ENCODE results near the gene DAAM1. TPM values are rescaled to one million over a fixed set of nuclear protein-coding genes. Genes with fewer than 3 reads are reported as not detected.
A peak's percentile ranks its signal among the peaks of the same experiment; 100 is the strongest.

DAAM1 gene
- total RNA-seq, 1 donor from 2014 or later = 67.6 TPM

GRCh38 chr14:59282378-59282765 lies 93.9 kb downstream of the DAAM1 start:
- Histone ChIP-seq H3K27me3 (no peaks in the 10 kb centered on the region), H3K36me3 (no peaks in the 10 kb centered on the region), H3K4me3 (no peak overlapping the region), H3K4me1 (peaks cover 3 to 21% of the 10 kb centered on the region in 2 donors), H3K27ac (peak overlapping the region in 1 of 2 donors; percentile 28), H3K9me3 (no peaks in the 10 kb centered on the region)
- no peak for TF ChIP-seq CTCF (IDR thresholded peaks at IDR 0.05)
- no peak for DNase-seq (ENCODE audit: low spot score in 2 of 2)
- intact Hi-C loops (cut with DNase I) = no loop called here

GRCh38 chr14:59283361-59283760 lies 94.9 kb downstream of the DAAM1 start:
- H3K4me3 ChIP-seq = no peak overlapping the region
- no peaks in the 10 kb centered on the region for H3K27me3 ChIP-seq
- no peaks in the 10 kb centered on the region for H3K9me3 ChIP-seq
- peaks cover 3 to 19% of the 10 kb centered on the region in 2 donors for H3K4me1 ChIP-seq
- intact Hi-C loops (cut with DNase I) = no loop called here
- no peak for TF ChIP-seq CTCF (IDR thresholded peaks at IDR 0.05)
- no peak for DNase-seq (ENCODE audit: low spot score in 2 of 2)
- H3K27ac ChIP-seq = no peak overlapping the region
- no peaks in the 10 kb centered on the region for H3K36me3 ChIP-seq

GRCh38 chr14:59284059-59284458 lies 95.6 kb downstream of the DAAM1 start:
- H3K9me3 ChIP-seq = no peaks in the 10 kb centered on the region
- H3K27ac ChIP-seq = no peak overlapping the region
- H3K27me3 ChIP-seq = no peaks in the 10 kb centered on the region
- no peaks in the 10 kb centered on the region for H3K36me3 ChIP-seq
- intact Hi-C loops (cut with DNase I) = no loop called here
- H3K4me3 ChIP-seq = no peak overlapping the region
- H3K4me1 ChIP-seq = peaks cover under 1 to 12% of the 10 kb centered on the region in 2 donors
- TF ChIP-seq CTCF (IDR thresholded peaks at IDR 0.05) = no peak
- DNase-seq (ENCODE audit: low spot score in 2 of 2) = no peak

- Histone ChIP-seq H3K4me1 (peaks cover 7 to 21% of the 10 kb centered on the region in 2 donors), H3K27ac (peak overlapping the region; percentile 75 to 76), H3K27me3 (no peaks in the 10 kb centered on the region), H3K9me3 (no peaks in the 10 kb centered on the region), H3K36me3 (peaks cover 0 to 13% of the 10 kb centered on the region in 2 donors), H3K4me3 (no peak overlapping the region)
- no peak for TF ChIP-seq CTCF (IDR thresholded peaks at IDR 0.05)
- intact Hi-C loops (cut with DNase I) = no loop called here
- DNase-seq (ENCODE audit: low spot score in 2 of 2) = no peak
Measured at GRCh38 chr14:59292028-59292427, 103.6 kb downstream of the DAAM1 start.

- no peak for TF ChIP-seq CTCF (IDR thresholded peaks at IDR 0.05)
- H3K27me3 ChIP-seq = no peaks in the 10 kb centered on the region
- no peaks in the 10 kb centered on the region for H3K9me3 ChIP-seq
- intact Hi-C loops (cut with DNase I) = no loop called here
- peaks cover 0 to 13% of the 10 kb centered on the region in 2 donors for H3K36me3 ChIP-seq
- H3K4me3 ChIP-seq = no peak overlapping the region
- peaks cover 7 to 25% of the 10 kb centered on the region in 2 donors for H3K4me1 ChIP-seq
- no peak for DNase-seq (ENCODE audit: low spot score in 2 of 2)
- H3K27ac ChIP-seq = peak overlapping the region; percentile 75 to 76
Measured at GRCh38 chr14:59292921-59293534, 104.6 kb downstream of the DAAM1 start.
